ENCODE data around the gene JUP. TPM values are rescaled to one million over a fixed set of nuclear protein-coding genes. Genes with fewer than 3 reads are reported as not detected.

Gene JUP
- total RNA-seq, 1 experiment from 2014 or later: 352 TPM

GRCh38 chr17:41738801-41739112 lies 47.8 kb downstream of the JUP start:
- in situ Hi-C loops (cut with HindIII; ENCODE audit: low pct_unique_long_range_greater_than_20kb, low sequenced_read_pairs): no loop called here
- H3K27me3 ChIP-seq (ENCODE audit: control insufficient read depth, insufficient read depth, low read length): no peaks in the 10 kb centered on the region
- POLR2A ChIA-PET: no interaction called here

GRCh38 chr17:41738077-41738800 lies 48.3 kb downstream of the JUP start:
- peak overlapping the region; percentile 78 for H3K27ac ChIP-seq (ENCODE audit: low read length)
- peak overlapping the region in 1 of 2 experiments; percentile 26; a peak in 1 of 4 replicates for H3K4me3 ChIP-seq (ENCODE audit: low read depth in 2 of 2, low read length in 2 of 2)
- no peaks in the 10 kb centered on the region for H3K36me3 ChIP-seq (ENCODE audit: control insufficient read depth, insufficient read depth, low read length)
- H3K4me1 ChIP-seq (ENCODE audit: control insufficient read depth, insufficient read depth, low read length): peaks cover 23% of the 10 kb centered on the region
- ChIA-PET POLR2A (no interaction called here), CTCF (interaction anchor here (0.9 to 1.8 kb wide), 6 partner anchors 47 to 73 kb away, joined by 3 to 12 read pairs (median 5); partner anchors contain the start of gene P3H4)
- no peaks in the 10 kb centered on the region for H3K9me3 ChIP-seq (ENCODE audit: control insufficient read depth, insufficient read depth, low read depth, low read length)
- in situ Hi-C loops (cut with HindIII; ENCODE audit: low pct_unique_long_range_greater_than_20kb, low sequenced_read_pairs): no loop called here
- intact Hi-C loops (cut with micrococcal nuclease; ENCODE audit: unreplicated experiment): loop anchor here (1.0 kb wide), 1 partner anchor 63 kb away; no protein-coding TSS in a partner anchor
- no peaks in the 10 kb centered on the region for H3K27me3 ChIP-seq (ENCODE audit: control insufficient read depth, insufficient read depth, low read length)
- BruUV-seq (replicated peaks): no TSS peak
- peak; percentile 69 for DNase-seq (ENCODE audit: low read depth, low spot score)
- peak; percentile 88 for ATAC-seq
- peak; percentile 94 for TF ChIP-seq CTCF (IDR thresholded peaks at IDR 0.05)
- no peak for TF ChIP-seq TCF7L2 (IDR thresholded peaks at IDR 0.05; ENCODE audit: low read depth, low read length)
- no peak for TF ChIP-seq SIN3A (IDR thresholded peaks at IDR 0.05; ENCODE audit: borderline replicate concordance, insufficient read depth, low read depth, low read length)
- peak; percentile 43; the same call in 1 of the 2 replicates for TF ChIP-seq POLR2AphosphoS5 (IDR thresholded peaks at IDR 0.05; ENCODE audit: low read depth, low read length)
- no peak for TF ChIP-seq REST (IDR thresholded peaks at IDR 0.05; ENCODE audit: insufficient read depth in 1 of 2, low read depth in 2 of 2, low read length in 1 of 2)

More at GRCh38 chr17:41738801-41739112, 47.8 kb downstream of the JUP start:
- CTCF ChIA-PET: no interaction called here
- no peak for DNase-seq (ENCODE audit: low read depth, low spot score)
- intact Hi-C loops (cut with micrococcal nuclease; ENCODE audit: unreplicated experiment): loop anchor here (1.0 kb wide), 1 partner anchor 63 kb away; no protein-coding TSS in a partner anchor
- Histone ChIP-seq H3K27ac (ENCODE audit: low read length) (peak overlapping the region; percentile 78; the same call in 1 of the 2 replicates), H3K4me3 (ENCODE audit: low read depth in 2 of 2, low read length in 2 of 2) (no peak overlapping the region), H3K36me3 (ENCODE audit: control insufficient read depth, insufficient read depth, low read length) (no peaks in the 10 kb centered on the region), H3K9me3 (ENCODE audit: control insufficient read depth, insufficient read depth, low read depth, low read length) (no peaks in the 10 kb centered on the region), H3K4me1 (ENCODE audit: control insufficient read depth, insufficient read depth, low read length) (peaks cover 23% of the 10 kb centered on the region)
- no peak for ATAC-seq
- no peak for TF ChIP-seq REST (IDR thresholded peaks at IDR 0.05; ENCODE audit: insufficient read depth in 1 of 2, low read depth in 2 of 2, low read length in 1 of 2)
- TF ChIP-seq TCF7L2 (IDR thresholded peaks at IDR 0.05; ENCODE audit: low read depth, low read length): no peak
- TF ChIP-seq POLR2AphosphoS5 (IDR thresholded peaks at IDR 0.05; ENCODE audit: low read depth, low read length): no peak
- TF ChIP-seq CTCF (IDR thresholded peaks at IDR 0.05): no peak
- no peak for TF ChIP-seq SIN3A (IDR thresholded peaks at IDR 0.05; ENCODE audit: borderline replicate concordance, insufficient read depth, low read depth, low read length)
- BruUV-seq (replicated peaks): no TSS peak
